Muscle of back (tissue), 11 donors: ENCODE data around the gene ZNF80. TPM values are rescaled to one million over a fixed set of nuclear protein-coding genes. Genes with fewer than 3 reads are reported as not detected.

Source experiments
- DNase-seq, 3 donors: peaks; one replicate each; pipeline versions ENCODE4 v3.0.0 to v3.0.0-alpha.2; 2013
- polyA plus RNA-seq, 10 donors: library from polyadenylated mRNA; unstranded; fragments of 120-200 nt; gene quantifications; one replicate each; pipeline ENCODE4 v1.2.1, GENCODE V29; 2013; ENCODE audit not compliant: insufficient read length in 10 of 10

The ZNF80 gene
- polyA plus RNA-seq, 10 donors: 0.12 to 0.17 TPM; not detected in 8

GRCh38 chr3:114219741-114220140, 17.6 kb downstream of the ZNF80 start:
- no peak for DNase-seq

GRCh38 chr3:114218578-114219185, 18.7 kb downstream of the ZNF80 start:
- no peak for DNase-seq

DNA sequence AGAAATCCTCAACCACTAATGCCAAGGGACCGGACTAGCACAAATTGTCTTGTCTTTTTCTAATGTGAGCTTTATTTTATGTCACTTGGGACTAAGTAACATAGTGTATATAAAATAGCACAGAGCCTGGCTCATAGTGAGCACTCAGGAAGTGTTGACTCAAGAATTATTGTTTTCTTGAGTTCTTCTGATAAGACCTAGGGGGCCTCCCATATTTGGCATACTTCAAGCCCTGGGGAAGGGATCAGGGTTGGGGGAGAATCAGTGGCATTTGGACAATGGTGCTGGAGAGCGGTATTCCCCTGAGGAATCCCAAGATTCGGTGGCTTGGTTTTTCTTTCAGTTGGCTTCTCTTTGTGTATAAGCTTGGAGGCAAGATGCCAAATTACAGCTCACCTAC, 19.4 kb downstream of the ZNF80 start:
- no peak for DNase-seq

GRCh38 chr3:114217266-114217665, 20.1 kb downstream of the ZNF80 start:
- DNase-seq: no peak

DNA sequence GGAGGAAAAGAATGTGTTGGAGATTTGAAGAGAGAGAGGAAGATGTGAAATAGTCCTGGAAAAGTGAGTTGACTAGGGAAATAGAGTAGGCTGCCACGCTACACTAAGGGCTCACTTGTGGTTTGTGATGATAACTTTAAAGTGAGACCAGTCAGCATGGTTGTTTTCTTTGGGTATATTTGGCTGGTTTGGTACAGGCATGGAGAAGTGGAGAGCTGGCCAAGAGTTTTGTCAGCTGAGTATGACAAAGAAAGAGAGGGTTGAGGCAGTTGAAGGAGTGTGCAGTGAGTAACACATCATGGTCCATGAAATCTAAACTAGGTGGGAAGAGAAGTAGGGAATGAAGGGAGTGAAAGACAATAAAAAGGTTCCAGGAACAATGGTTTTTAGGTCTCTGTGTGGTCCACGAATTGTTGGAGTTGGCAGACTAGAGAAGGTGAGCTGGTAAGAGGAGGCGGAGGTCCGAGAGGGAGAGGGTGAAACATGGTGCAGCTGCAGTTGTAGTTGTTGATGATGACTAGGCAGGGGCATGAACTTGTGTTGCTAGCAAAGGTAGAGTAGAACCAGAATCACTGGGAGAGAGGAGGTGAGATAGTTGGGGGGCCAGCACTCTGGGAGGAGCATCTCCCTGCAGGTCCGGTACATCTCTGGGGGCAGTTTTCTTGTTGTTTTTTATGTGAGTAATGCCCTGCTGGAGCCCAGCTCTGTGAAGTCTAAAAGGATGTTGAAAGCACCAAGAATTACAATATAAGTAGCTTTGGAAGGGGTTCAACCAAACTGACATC, 21.0 kb downstream of the ZNF80 start:
- DNase-seq: no peak

DNA sequence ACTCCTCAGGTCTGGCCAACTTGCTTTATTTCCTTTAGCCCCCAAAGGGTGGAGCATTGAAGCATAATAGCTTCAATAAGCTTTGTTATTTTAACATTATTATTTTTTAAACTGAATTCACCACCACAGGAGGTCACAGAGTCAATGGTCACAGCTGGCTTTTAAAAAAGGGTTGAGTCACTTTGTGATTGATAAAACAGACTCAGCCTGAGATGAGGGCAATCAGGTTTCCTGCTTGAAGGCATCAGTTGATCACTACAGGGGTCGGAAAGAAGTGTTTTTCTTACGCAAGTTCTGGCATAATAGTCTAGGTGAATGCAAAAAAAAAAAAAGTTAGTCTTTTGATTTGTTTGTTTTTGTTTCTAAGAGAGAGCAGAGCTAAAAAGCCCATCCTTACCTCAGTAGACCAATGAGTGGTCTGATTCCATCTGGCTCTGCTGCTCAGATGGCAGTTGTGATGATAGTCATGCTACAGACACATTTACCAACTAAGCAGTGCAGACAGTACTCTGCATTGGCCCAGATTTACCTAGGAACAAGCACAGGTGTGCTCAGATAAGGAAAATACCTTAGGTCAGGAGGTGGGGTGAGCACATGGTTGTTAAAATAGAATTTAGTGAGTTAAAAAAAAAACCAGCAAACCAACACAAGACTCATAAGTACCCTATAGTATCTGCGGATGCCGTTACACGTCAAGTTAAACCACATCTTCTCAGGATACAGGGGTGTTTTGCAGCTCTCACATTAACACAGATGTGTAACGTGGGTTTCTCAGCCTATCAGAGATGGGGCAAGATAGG, 22.6 kb downstream of the ZNF80 start:
- no peak for DNase-seq

DNA sequence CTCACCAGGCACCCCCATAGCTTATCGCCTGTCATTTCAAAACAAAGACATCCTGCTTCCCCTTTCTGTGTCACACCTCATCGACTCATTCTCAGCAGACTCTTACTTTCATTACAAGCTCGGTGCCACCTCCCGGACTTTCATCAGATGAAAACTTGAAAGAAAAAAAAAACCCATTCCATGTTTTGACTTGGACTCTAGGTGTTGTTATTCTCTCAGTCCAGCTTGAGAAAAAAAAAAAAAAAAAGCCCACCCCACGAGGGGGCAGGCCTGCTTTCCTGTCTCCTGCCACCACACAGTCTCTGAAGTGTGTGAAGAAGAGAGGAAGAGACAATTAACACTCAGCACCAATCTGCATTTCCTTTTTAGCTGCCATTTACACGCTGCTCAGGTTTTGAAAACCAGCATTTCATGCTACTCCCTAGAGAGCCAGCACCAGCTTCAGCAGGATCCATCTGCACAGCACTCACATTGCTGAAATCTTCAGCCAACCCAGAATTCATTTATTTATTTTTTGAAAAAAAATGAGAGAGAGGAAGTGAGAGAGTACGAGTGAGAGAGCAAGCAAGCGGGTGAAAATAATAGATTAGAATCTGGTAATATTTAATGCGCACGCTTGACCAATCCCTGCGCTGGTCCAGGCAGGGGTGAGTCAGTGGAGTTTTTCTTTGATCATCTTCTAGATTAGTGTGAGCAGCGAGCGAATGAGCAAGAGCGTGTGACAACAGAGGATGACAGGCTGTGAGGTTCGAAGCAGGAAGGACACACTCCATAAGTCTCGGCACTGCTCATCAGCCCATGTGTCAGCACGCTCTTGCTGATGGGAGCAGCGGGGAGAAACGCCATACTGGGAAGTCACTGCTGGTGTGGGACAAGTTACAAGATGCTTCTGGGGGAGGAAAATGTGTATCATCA, 23.5 kb downstream of the ZNF80 start:
- DNase-seq: peak; percentile 13 to 59 (median 37)

DNA sequence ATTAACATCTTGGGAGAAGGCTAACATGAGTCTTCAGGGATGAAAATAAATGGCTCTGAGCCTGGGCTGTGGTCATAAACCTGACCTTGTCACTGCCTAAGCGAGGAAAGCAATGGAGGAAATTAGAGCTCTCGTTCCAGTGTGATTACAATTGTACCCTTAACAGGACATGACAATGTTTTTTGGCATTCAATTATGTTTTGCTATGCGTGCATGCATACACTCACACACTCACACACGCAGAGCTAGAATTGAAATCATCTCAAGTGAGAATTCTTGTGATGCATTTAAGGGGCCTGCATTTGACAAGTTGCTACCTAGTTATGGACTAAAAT, 24.1 kb downstream of the ZNF80 start:
- peak in 1 of 3 donors; percentile 30 for DNase-seq

DNA sequence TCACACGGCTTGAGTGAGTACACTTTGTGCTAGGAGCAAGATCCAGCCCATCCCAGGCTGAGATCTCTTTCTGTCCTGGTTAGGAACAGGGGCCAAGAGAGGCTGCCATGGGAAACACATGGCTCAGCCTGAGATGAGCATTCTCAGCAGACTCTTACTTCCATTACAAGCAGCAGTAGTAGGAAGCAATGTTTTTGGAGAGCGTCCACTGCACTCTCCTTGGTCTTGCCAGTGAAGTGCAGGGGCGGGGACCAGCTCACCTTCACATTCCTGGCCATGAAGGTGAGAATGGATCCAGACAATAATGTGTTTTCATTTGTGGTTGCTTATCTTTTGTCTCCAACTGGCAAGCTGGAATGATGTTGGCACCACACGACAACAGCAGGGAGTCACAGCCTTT, 24.7 kb downstream of the ZNF80 start:
- no peak for DNase-seq

GRCh38 chr3:114207768-114208167, 29.6 kb downstream of the ZNF80 start:
- DNase-seq: no peak

GRCh38 chr3:114206342-114206741, 31.0 kb downstream of the ZNF80 start:
- DNase-seq: no peak

- DNase-seq: no peak
Measured at GRCh38 chr3:114205541-114205940, 31.8 kb downstream of the ZNF80 start.

- DNase-seq: no peak
Measured at GRCh38 chr3:114194750-114195149, 42.6 kb downstream of the ZNF80 start.

DNA sequence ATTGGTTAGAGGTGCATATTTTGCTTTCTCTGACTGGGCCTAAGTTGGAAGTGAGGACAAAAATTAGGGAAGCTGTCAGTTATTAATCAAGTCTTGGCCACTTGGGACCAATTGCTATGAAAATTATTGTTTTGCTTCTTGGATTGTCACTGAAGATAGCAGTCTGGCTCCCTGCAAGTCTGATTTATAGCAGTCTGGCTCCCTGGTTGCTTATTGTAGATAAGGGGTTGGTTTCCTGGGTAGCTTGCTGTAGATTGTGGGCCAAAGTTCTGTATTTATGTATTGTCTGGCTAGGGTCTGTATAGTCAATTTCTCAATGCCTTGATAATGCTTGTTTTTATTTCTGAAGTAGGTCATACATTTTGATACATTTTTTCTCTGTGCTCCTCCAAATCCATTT, 45.2 kb downstream of the ZNF80 start:
- DNase-seq: no peak

DNA sequence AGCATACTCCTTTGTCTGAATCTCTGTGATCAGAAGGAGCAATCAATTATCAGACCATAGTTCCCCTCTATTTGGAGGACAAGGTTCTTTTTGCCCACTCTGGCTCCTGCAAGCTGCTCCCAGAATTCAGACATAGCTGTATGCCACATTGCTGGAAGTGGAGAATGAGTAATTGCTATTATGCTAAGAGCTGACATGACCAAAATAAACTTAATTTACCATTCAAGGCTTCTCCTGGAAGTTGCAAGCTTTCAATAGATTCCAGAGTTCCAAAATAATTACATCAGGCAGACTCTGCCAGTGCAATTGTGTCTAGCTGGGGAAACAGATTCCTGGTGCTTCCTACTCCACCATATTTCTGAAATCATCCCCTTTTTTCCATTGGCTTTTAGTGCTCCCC, 50.9 kb downstream of the ZNF80 start:
- DNase-seq: no peak

Other genes with a start within 250 kb of the ZNF80 start
- 1 to 10 TPM; 2.1 to 6.1 (median 3.5) TPM for gene CCDC191, start 181.1 kb downstream of the ZNF80 start, polyA plus RNA-seq
- 10 to 100 TPM in 7 of 10 donors, 1 to 10 TPM in 3; 8.4 to 18.4 (median 12.8) TPM for gene QTRT2, start 180.8 kb downstream of the ZNF80 start, polyA plus RNA-seq
- not detected for gene DRD3, start 58.5 kb downstream of the ZNF80 start, polyA plus RNA-seq
- 1 to 10 TPM in 1 of 10 donors, under 1 TPM in 5, not detected in 4; 0.12 to 1.6 (median 0.18) TPM for gene TIGIT, start 56.5 kb upstream of the ZNF80 start, polyA plus RNA-seq